Endothelial cell of umbilical vein (primary cell): Measurements from ENCODE around the gene COL20A1. TPM values are rescaled to one million over a fixed set of nuclear protein-coding genes. Genes with fewer than 3 reads are reported as not detected.

Experiments used
- BruUV-seq: library from RNA; stranded (reverse); fragments of 400-500 nt; replicated peaks from 2 replicates; lab custom pipeline; 2021; lab: Mats Ljungman, UMichigan
- CTCF ChIA-PET: fragments of 300-600, 350-600 bp; sonication (Branson Sonifier 250); formaldehyde crosslinking; loops from one replicate; lab custom pipeline; 2021; ENCODE audit warnings: antibody characterized with exemption, inconsistent platforms; lab: Charles Lee
- POLR2A ChIA-PET: fragments of 300-600, 350-600 bp; sonication (Branson Sonifier 250); formaldehyde crosslinking; loops from one replicate; lab custom pipeline; 2021; ENCODE audit warnings: antibody characterized with exemption, inconsistent platforms; lab: Charles Lee
- DNase-seq: peaks from one replicate; pipeline ENCODE4 v3.0.0-alpha.2; 2011; ENCODE audit warnings: low read depth, low spot score
- FAIRE-seq: peaks from 2 replicates; lab custom pipeline; 2011; peaks lifted over from hg19 to GRCh38; lab: Jason Lieb, UNC
- H2AFZ ChIP-seq: 2 replicates; pipeline ENCODE4 v1.6.0; 2012; ENCODE audit warnings: low read depth, low read length, control low read depth, inconsistent platforms
- H3K27ac ChIP-seq: 2 replicates; pipeline ENCODE4 v1.5.1; 2011; ENCODE audit warnings: low read depth, mild to moderate bottlenecking, control low read depth, low read length, moderate library complexity; ENCODE audit not compliant: insufficient read depth
- H3K27me3 ChIP-seq, 2 experiments: 2 replicates each; pipeline versions ENCODE4 v1.6.0 to v1.6.1; 2011; ENCODE audit warnings: low read length in 2 of 2, mixed read lengths in 1 of 2; ENCODE audit not compliant: control insufficient read depth in 2 of 2, insufficient read depth in 2 of 2
- H3K36me3 ChIP-seq, 2 experiments: 2 replicates in 1 of 2; 3 replicates in 1 of 2; pipeline ENCODE4 v1.5.1; 2011; ENCODE audit warnings: low read length in 2 of 2, mild to moderate bottlenecking in 1 of 2, moderate library complexity in 1 of 2; ENCODE audit not compliant: control insufficient read depth in 2 of 2, insufficient read depth in 2 of 2; ENCODE audit errors: extremely low read depth in 1 of 2
- H3K4me1 ChIP-seq: 3 replicates; pipeline ENCODE4 v1.5.1; 2011; ENCODE audit warnings: mild to moderate bottlenecking, low read length; ENCODE audit not compliant: control insufficient read depth, insufficient read depth; ENCODE audit errors: extremely low read depth
- H3K4me2 ChIP-seq: 2 replicates; pipeline ENCODE4 v1.6.1; 2011; ENCODE audit warnings: low read length, control low read depth, mixed read lengths; ENCODE audit not compliant: insufficient read depth
- H3K4me3 ChIP-seq, 3 experiments: fragments of 200-600 bp in 1 of 3; sonication (generic), shearing (Covaris generic) in 1 of 3; replicated peaks in 1 of 3; 2 replicates each; pipeline ENCODE4 v1.5.1; 2011 to 2016; ENCODE audit warnings: control low read depth in 3 of 3, low read length in 3 of 3, mild to moderate bottlenecking in 2 of 3, inconsistent platforms in 1 of 3, low read depth in 1 of 3, moderate library complexity in 1 of 3; ENCODE audit not compliant: insufficient read depth in 1 of 3
- H3K79me2 ChIP-seq: 2 replicates; pipeline ENCODE4 v1.6.0; 2012; ENCODE audit warnings: low read length, inconsistent platforms; ENCODE audit not compliant: control insufficient read depth, insufficient read depth
- H3K9ac ChIP-seq: replicated peaks from 2 replicates; pipeline ENCODE3; 2011; ENCODE audit warnings: low read length, control low read depth; ENCODE audit not compliant: insufficient read depth; ENCODE audit errors: extremely low read depth
- H3K9me1 ChIP-seq: replicated peaks from 3 replicates; pipeline ENCODE4 v1.6.0; 2011; ENCODE audit warnings: mild to moderate bottlenecking, low read length; ENCODE audit not compliant: control insufficient read depth, insufficient read depth; ENCODE audit errors: extremely low read depth
- H3K9me3 ChIP-seq: replicated peaks from 2 replicates; pipeline ENCODE4 v1.5.1; 2012; ENCODE audit warnings: low read length, inconsistent platforms; ENCODE audit not compliant: control insufficient read depth, insufficient read depth
- H4K20me1 ChIP-seq: replicated peaks from 2 replicates; pipeline ENCODE3; 2011; ENCODE audit warnings: mild to moderate bottlenecking, low read length; ENCODE audit not compliant: control insufficient read depth, insufficient read depth; ENCODE audit errors: extremely low read depth
- EZH2 ChIP-seq: IDR thresholded peaks from 2 replicates; pipeline ENCODE4 v1.6.1; 2012; ENCODE audit warnings: borderline replicate concordance, low read depth, mild to moderate bottlenecking, moderate library complexity, low read length, inconsistent platforms; ENCODE audit not compliant: severe bottlenecking
- FOS ChIP-seq: IDR thresholded peaks from 2 replicates; pipeline ENCODE4 v1.6.1; 2011; ENCODE audit warnings: mild to moderate bottlenecking, low read length, moderate library complexity, borderline replicate concordance; ENCODE audit not compliant: insufficient read depth
- JUN ChIP-seq: IDR thresholded peaks from 2 replicates; pipeline ENCODE4 v1.6.1; 2011; ENCODE audit warnings: borderline replicate concordance, low read depth; ENCODE audit not compliant: insufficient read length, insufficient read depth
- MYC ChIP-seq: IDR thresholded peaks from one replicate; pipeline ENCODE4 v1.6.1; 2011; ENCODE audit warnings: mild to moderate bottlenecking, low read depth, low read length
- POLR2A ChIP-seq: IDR thresholded peaks from 2 replicates; pipeline ENCODE4 v1.6.1; 2012; ENCODE audit warnings: low read depth, mild to moderate bottlenecking, control low read depth, low read length
- POLR2AphosphoS5 ChIP-seq: IDR thresholded peaks from 2 replicates; pipeline ENCODE4 v1.6.1; 2012; ENCODE audit warnings: low read depth, mild to moderate bottlenecking, control low read depth, low read length, moderate library complexity; ENCODE audit not compliant: insufficient read depth
- dilution Hi-C: fragments of 300-500 bp; cut with MboI; formaldehyde crosslinking; loops from one replicate; pipeline ENCODE4 v1.15.0; 2019; ENCODE audit warnings: low sequenced_read_pairs; ENCODE audit not compliant: extremely low pct_ligation_motif_present
- intact Hi-C: fragments of 100-400 bp; cut with micrococcal nuclease; formaldehyde crosslinking; loops from one replicate; pipeline ENCODE4 v1.10.0; 2022
- polyA plus RNA-seq, 4 experiments: library from polyadenylated mRNA; depleted of rRNA in 3 of 4; stranded (reverse) in 3 of 4; unstranded in 1 of 4; fragments of >200 nt; gene quantifications; 2 replicates each; pipeline versions ENCODE4 v1.2.1 to v1.2.3, GENCODE V29; 2011 to 2012; ENCODE audit warnings: missing spikeins in 1 of 4
- total RNA-seq: library from RNA; stranded (reverse); gene quantifications from 2 replicates; pipeline ENCODE4 v1.2.3, GENCODE V29; 2021
- TF ChIP-seq, protein P1 (sequence below), 2 donors: IDR thresholded peaks; 1 replicate in 1 of 2; 2 replicates in 1 of 2; pipeline ENCODE4 v1.5.1; 2011; ENCODE audit warnings: low read length in 2 of 2, mild to moderate bottlenecking in 2 of 2, moderate library complexity in 2 of 2, control low read depth in 1 of 2, inconsistent platforms in 1 of 2, low read depth in 1 of 2; ENCODE audit not compliant: insufficient read depth in 1 of 2; ENCODE audit errors: extremely low read depth in 1 of 2
- TF ChIP-seq, protein P2 (sequence below): IDR thresholded peaks from 2 replicates; pipeline ENCODE4 v1.6.1; 2011; ENCODE audit not compliant: insufficient read depth, insufficient read length

COL20A1 gene
- total and polyA plus RNA-seq, 2 donors (not counting 3 experiments of a cell fraction or from before 2014, with no cell fraction given), result not detected

DNA sequence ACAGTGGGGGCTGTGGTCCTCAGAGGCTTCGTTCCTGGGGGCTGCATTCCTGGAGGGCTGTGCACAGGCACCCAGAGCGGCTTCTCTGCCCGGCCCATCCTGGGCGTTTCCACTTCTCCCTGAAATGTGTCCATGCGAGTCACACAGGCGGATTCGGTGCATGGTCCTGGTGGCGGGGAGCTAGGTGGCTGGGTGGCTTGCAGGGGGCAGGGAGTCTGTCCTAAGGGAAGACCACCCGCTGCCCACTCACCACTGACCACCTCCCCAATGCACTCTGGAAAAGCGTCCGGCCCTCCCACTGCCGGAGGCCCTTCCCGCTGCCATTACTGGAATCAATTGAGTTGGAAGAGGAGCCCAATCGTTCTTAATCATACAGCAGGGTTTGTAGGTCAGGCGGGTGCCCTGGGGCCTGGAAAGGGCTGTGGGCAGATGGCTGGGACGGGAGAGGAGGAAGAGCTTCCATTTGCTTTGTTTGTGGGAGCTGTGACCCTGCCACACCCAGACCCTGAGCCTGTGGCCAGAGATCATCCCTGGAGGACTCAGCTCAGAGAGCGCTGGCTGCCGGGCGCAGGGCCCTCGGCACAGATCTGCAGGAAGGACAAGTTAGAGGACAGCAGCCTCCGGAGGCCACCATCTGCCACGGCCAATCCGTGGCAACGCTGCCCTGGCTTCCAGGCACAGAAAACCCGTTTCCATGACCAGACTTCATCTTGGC lies 61.8 kb downstream of the COL20A1 start:
- DNase-seq, result no peak
- Histone ChIP-seq H3K9me3 (no peaks in the 10 kb centered on the region), H3K9me1 (no peaks in the 10 kb centered on the region), H3K36me3 (no peaks in the 10 kb centered on the region), H3K79me2 (no peaks in the 10 kb centered on the region), H3K4me3 (no peak overlapping the region), H3K9ac (no peak overlapping the region), H3K27me3 (no peaks in the 10 kb centered on the region), H3K27ac (no peak overlapping the region), H3K4me2 (no peak overlapping the region), H2AFZ (no peak overlapping the region), H4K20me1 (no peaks in the 10 kb centered on the region), H3K4me1 (no peaks in the 10 kb centered on the region)
- POLR2A ChIA-PET, result no interaction called here
- BruUV-seq, result no TSS peak
- dilution Hi-C loops (no loop called here), intact Hi-C loops (no loop called here)
- no peak for FAIRE-seq
- no peak for TF ChIP-seq POLR2AphosphoS5
- no peak for TF ChIP-seq JUN
- TF ChIP-seq FOS, result no peak
- TF ChIP-seq POLR2A, result no peak
- TF ChIP-seq, protein P1, sequence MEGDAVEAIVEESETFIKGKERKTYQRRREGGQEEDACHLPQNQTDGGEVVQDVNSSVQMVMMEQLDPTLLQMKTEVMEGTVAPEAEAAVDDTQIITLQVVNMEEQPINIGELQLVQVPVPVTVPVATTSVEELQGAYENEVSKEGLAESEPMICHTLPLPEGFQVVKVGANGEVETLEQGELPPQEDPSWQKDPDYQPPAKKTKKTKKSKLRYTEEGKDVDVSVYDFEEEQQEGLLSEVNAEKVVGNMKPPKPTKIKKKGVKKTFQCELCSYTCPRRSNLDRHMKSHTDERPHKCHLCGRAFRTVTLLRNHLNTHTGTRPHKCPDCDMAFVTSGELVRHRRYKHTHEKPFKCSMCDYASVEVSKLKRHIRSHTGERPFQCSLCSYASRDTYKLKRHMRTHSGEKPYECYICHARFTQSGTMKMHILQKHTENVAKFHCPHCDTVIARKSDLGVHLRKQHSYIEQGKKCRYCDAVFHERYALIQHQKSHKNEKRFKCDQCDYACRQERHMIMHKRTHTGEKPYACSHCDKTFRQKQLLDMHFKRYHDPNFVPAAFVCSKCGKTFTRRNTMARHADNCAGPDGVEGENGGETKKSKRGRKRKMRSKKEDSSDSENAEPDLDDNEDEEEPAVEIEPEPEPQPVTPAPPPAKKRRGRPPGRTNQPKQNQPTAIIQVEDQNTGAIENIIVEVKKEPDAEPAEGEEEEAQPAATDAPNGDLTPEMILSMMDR (IDR thresholded peaks at IDR 0.05; ENCODE audit: extremely low read depth in 1 of 2, insufficient read depth in 1 of 2, low read depth in 1 of 2, low read length in 2 of 2), result no peak
- TF ChIP-seq MYC, result no peak
- TF ChIP-seq, protein P2, sequence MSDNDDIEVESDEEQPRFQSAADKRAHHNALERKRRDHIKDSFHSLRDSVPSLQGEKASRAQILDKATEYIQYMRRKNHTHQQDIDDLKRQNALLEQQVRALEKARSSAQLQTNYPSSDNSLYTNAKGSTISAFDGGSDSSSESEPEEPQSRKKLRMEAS, result no peak
- no peak for TF ChIP-seq EZH2
- CTCF ChIA-PET, result interaction anchor here (1.0 kb wide), 1 partner anchor 132 kb away, joined by 4 read pairs; no protein-coding TSS in a partner anchor
